ENCODE data around the gene BPIFB6. TPM values are rescaled to one million over a fixed set of nuclear protein-coding genes. Genes with fewer than 3 reads are reported as not detected.

BPIFB6 gene
- total RNA-seq, 1 donor from 2014 or later = not detected

DNA sequence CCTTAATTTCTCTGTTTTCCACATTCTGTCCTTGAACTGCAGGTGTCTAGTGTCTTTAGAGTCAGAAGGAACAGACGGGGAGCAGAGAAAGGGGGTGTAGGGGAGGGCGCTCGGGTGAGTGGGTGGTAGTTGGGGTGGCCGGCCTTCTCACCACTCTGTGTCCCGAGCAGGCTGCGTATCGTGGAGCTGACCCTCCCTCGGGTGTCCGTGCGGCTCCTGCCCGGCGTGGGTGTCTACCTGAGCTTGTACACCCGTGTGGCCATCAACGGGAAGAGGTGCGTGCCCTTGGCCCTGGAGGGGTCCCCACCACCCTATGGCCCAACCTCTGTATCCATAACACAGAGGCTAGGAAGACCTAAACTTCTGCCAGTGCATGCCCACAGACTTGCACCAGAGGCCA lies 53.3 kb downstream of the BPIFB6 start:
- no peak for DNase-seq (ENCODE audit: low spot score)

DNA sequence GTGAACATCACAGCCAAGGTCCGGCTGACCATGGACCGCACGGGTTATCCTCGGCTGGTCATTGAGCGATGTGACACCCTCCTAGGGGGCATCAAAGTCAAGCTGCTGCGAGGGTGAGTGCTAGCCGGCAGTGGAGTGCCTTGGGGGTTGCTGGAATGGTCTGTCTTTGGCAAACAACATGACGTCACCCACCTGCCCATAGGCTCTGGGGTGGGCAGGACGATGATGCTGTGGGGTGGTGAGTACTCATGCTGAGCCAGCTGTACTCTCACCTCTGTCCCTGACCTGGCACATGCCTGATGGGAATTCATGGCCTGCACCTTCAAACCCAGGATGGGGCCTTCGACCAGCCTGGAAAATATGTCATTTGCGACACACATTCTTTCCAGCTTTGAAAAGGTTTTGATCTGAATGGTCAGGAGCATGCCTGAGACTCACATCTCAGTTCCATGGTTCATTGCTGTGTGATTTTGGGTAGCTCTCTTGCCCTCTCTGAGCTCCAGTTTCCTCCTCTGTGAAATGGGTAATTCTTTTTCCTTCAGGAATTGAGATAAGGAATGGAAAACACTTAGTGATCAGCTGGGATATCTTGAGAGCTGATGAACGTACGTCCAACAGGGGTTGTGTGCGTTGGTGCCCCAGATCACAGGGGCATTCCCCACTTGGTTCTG lies 54.7 kb downstream of the BPIFB6 start:
- DNase-seq (ENCODE audit: low spot score) = no peak

DNA sequence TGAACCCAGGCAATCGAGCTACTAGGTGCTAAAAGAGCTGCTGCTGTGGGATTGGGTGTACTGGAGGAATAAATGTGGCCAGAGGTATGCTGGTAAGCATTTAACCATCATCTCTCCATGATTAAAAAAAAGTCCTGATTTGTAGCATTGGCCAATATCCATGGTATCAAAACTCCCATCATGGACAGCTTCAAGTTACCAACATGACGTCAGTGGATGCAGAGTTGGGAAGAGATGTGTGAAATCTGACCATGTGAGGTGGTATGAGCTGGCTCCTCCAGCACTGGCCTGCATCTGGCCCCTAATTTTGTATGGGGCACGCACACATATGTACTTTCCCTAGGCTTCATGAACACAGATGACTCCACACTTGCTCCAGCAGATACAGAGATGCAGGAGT lies 59.7 kb downstream of the BPIFB6 start:
- no peak for DNase-seq (ENCODE audit: low spot score)

GRCh38 chr20:33091693-33092092 lies 60.2 kb downstream of the BPIFB6 start:
- DNase-seq (ENCODE audit: low spot score) = no peak

GRCh38 chr20:33092361-33092760 lies 60.9 kb downstream of the BPIFB6 start:
- no peak for DNase-seq (ENCODE audit: low spot score)

- no peak for DNase-seq (ENCODE audit: low spot score)
Measured at GRCh38 chr20:33093074-33093473, 61.6 kb downstream of the BPIFB6 start.

DNA sequence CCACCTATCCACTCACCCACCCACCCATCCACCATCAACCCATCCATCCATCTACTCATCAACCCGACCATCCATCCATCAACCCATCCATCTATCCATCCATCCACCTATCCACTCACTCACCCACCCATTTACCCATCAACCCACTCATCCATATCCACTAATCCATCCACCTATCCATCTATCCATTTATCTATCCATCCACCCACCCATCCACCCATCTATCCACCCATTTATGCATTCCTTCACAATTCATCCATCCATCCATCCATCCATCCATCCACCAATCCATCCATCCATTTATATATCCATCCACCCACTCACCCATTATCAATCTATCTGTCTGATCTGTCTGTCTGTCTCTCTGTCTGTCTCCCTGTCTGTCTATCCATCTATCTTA lies 62.1 kb downstream of the BPIFB6 start:
- no peak for DNase-seq (ENCODE audit: low spot score)

Other genes with a start within 250 kb of the BPIFB6 start
- gene MAPRE1, start 211.7 kb upstream of the BPIFB6 start, total RNA-seq = 117 TPM
- 1.0 TPM for gene EFCAB8, start 172.7 kb upstream of the BPIFB6 start, total RNA-seq
- gene SUN5, start 27.2 kb upstream of the BPIFB6 start, total RNA-seq = not detected
- gene BPIFB2, start 23.9 kb upstream of the BPIFB6 start, total RNA-seq = not detected
- gene BPIFB3, start 22.3 kb downstream of the BPIFB6 start, total RNA-seq = not detected
- not detected for gene BPIFB4, start 48.0 kb downstream of the BPIFB6 start, total RNA-seq
- gene BPIFA2, start 136.5 kb downstream of the BPIFB6 start, total RNA-seq = not detected
- not detected for gene BPIFA3, start 185.7 kb downstream of the BPIFB6 start, total RNA-seq
- not detected for gene BPIFA1, start 204.3 kb downstream of the BPIFB6 start, total RNA-seq